ENCODE measurements around the gene PSMB2.
A peak's percentile ranks its signal among the peaks of the same experiment; 100 is the strongest.
"Not testable (repeated sequence)": the region's sequence is repeated elsewhere in the genome, so short reads cannot be mapped to it uniquely, and the experiment has no call there.

PSMB2 gene

GRCh38 chr1:35641233-35641866, at the start of gene PSMB2:
Gene PSMB2 (minus strand): TSS chr1:35641526. CDS start chr1:35641432, 94 bp downstream.
- no peak for TF ChIP-seq CTCF (IDR thresholded peaks at IDR 0.05; ENCODE audit: insufficient read depth, low read depth, low read length, missing control alignments)
- peak; percentile 98 for DNase-seq (ENCODE audit: low read depth)

GRCh38 chr1:35691080-35691479, 49.8 kb upstream of the PSMB2 start:
- no peak overlapping the region for H3K4me3 ChIP-seq (ENCODE audit: low read depth, low read length)
- no peak for DNase-seq (ENCODE audit: low read depth)
- no peak for TF ChIP-seq CTCF (IDR thresholded peaks at IDR 0.05; ENCODE audit: insufficient read depth, low read depth, low read length, missing control alignments)

More at GRCh38 chr1:35641233-35641866, at the start of gene PSMB2:
- H3K4me3 ChIP-seq (ENCODE audit: low read depth, low read length) = peak within 1 kb of the TSS; percentile 92

- not testable (repeated sequence) for H3K4me3 ChIP-seq (ENCODE audit: low read depth, low read length)
Measured at GRCh38 chr1:35690103-35690502, 48.8 kb upstream of the PSMB2 start.

GRCh38 chr1:35688161-35688560, 46.8 kb upstream of the PSMB2 start:
- no peak for DNase-seq (ENCODE audit: low read depth)
- no peak for TF ChIP-seq CTCF (IDR thresholded peaks at IDR 0.05; ENCODE audit: insufficient read depth, low read depth, low read length, missing control alignments)
- no peak overlapping the region for H3K4me3 ChIP-seq (ENCODE audit: low read depth, low read length)

More at GRCh38 chr1:35690103-35690502, 48.8 kb upstream of the PSMB2 start:
- not testable (repeated sequence) for DNase-seq (ENCODE audit: low read depth)

- H3K4me3 ChIP-seq (ENCODE audit: low read depth, low read length) = no peak overlapping the region
- TF ChIP-seq CTCF (IDR thresholded peaks at IDR 0.05; ENCODE audit: insufficient read depth, low read depth, low read length, missing control alignments) = no peak
- DNase-seq (ENCODE audit: low read depth) = peak; percentile 26
Measured at GRCh38 chr1:35683012-35683411, 41.7 kb upstream of the PSMB2 start.

GRCh38 chr1:35680271-35680670, 38.9 kb upstream of the PSMB2 start:
- TF ChIP-seq CTCF (IDR thresholded peaks at IDR 0.05; ENCODE audit: insufficient read depth, low read depth, low read length, missing control alignments) = no peak
- no peak for DNase-seq (ENCODE audit: low read depth)
- no peak overlapping the region for H3K4me3 ChIP-seq (ENCODE audit: low read depth, low read length)

GRCh38 chr1:35675773-35676172, 34.4 kb upstream of the PSMB2 start:
- DNase-seq (ENCODE audit: low read depth) = no peak
- no peak for TF ChIP-seq CTCF (IDR thresholded peaks at IDR 0.05; ENCODE audit: insufficient read depth, low read depth, low read length, missing control alignments)
- no peak overlapping the region for H3K4me3 ChIP-seq (ENCODE audit: low read depth, low read length)

Data from GM12865 (cell line).